NCI-H146 (cell line): ENCODE results near the gene METTL9.
"Not testable (repeated sequence)": the region's sequence is repeated elsewhere in the genome, so short reads cannot be mapped to it uniquely, and the experiment has no call there.

Experiments used
- DNase-seq: peaks from one replicate; lab custom pipeline; 2025; lab: John Stamatoyannopoulos, UW

Gene METTL9

DNA sequence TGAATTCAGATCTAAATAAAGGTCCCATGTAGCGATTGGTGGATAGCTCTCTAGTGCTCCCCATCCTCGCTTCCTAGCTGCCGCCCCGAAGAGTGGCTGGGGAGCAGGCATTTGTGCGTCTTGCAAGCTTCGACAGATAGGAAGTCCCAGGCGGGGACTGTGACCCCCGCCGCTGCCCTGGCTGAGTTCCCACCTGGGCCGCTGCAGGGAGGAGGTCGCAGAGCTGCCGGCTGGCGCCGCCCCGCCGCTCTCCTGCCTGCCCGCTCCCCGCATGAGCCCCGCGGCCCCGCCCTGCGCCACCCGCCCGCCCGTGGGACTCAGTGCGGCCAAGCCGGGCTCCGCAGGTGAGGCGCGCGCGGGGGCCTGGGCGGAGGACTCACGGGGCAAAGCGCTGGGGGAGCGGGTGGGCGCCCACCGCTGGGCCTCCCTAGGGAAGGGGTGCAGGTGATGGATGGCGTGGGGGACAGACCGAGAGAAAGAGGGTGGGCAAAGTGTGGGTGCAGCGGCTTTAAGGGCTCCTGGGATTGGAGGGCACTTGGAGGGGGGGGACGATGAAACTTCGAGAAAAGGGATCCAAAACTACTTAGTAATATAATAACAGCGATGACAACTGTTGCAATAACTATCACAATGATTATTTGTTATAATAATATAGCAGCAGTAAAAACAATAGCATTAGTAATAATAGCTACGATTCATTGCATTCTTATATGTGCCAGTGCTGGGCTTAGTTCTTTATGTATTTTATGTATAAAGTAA, 64.7 kb downstream of the METTL9 start, which contains the start of gene OTOA:
Gene OTOA, plus strand, starts transcription at position 80 of the 759 bp plus-strand sequence. CDS start 14,547 bp downstream, outside the sequence.
- DNase-seq, result no peak

DNA sequence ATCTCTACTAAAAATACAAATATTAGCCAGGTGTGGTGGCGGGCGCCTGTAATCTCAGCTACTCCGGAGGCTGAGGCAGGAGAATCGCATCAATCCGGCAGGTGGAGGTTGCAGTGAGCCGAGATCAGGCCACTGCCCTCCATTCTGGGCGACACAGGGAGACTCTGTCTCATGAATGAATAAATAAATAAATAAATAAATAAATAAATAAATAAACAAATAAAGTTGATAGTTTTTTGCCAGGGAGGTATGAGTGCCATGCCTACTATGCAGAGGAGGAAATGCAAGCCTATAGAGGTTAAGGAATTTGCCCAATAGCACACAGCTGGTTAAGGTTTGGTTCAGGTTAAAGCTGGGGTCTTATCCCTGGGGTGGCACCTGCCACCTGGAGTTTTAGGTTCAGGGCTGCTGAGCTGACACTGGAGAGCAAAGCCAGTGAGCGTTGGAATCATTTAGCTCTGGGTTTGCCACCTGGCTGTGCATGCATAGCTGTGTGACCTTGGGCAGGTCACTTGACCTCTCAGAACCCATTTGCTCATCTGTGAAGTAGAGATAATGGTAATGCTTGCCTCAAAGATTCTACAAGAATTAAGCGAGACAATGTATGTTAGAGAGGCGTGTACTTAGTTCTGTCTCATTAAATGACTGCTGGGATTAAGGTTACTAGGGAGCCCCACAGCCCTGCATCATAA, 65.6 kb downstream of the METTL9 start:
- DNase-seq, result no peak

GRCh38 chr16:21666772-21667171, 67.4 kb downstream of the METTL9 start:
- no peak for DNase-seq

DNA sequence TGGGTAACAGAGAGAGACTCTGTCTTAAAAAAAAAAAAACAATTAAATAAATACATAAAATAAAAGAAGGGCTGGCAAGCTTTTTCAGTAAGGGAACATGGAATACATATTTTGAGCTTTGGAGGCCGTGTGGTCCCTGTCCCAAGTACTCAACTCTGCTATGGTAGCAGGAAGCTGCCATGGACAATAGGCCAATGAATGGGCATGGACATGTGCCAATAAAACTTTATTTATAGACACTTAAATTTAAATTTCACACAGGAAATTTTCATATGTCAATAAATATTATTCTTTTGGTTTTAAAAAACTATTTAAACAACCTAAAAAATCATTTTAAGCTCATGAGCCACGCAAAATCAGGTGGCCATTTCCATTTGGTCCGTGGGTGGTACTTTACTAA, 68.2 kb downstream of the METTL9 start:
- no peak for DNase-seq

GRCh38 chr16:21673469-21673868, 74.1 kb downstream of the METTL9 start:
- DNase-seq, result no peak

DNA sequence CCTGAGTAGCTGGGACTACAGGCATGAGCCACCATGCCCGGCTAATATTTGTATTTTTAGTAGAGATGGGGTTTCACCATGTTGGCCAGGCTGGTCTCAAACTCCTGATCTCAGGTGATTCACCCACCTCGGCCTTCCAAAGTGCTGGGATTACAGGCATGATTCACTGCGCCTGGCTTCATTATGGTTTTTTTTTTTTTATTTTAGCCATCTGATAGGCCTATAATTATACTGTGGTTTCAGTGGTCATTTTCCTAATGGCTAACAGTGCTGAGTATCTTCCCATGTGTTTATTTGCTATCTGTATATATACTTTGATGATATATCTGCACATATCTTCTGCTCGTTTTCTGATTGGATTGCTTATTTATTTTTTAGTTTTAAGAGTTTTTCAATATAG, 75.1 kb downstream of the METTL9 start:
- not testable (repeated sequence) for DNase-seq

- not testable (repeated sequence) for DNase-seq
Measured at GRCh38 chr16:21680714-21681113, 81.3 kb downstream of the METTL9 start.

- DNase-seq, result no peak
Measured at GRCh38 chr16:21683184-21683583, 83.8 kb downstream of the METTL9 start.

- DNase-seq, result no peak
Measured at GRCh38 chr16:21684199-21684598, 84.8 kb downstream of the METTL9 start.

DNA sequence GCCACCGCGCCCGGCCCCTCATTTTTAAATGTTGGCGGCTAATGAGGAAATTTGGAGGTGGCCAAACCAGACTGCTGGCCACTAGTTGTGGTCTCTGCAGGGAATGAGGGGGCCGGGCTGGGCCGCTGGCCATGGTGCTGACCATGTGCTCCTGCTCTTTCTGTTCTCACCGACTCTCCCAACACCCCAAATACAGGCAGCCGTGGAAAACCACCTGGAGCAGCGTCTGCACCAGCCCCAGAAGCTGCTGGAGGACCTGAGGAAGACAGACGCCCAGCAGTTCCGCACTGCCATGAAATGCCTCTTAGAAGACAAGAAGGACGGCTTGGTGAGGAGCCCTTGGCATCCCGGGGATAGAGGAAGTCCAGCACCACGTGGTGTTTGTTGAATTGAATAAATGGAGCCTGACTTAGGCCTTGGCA, 85.7 kb downstream of the METTL9 start:
- DNase-seq, result no peak

- DNase-seq, result no peak
Measured at GRCh38 chr16:21689107-21689506, 89.7 kb downstream of the METTL9 start.

- DNase-seq, result not testable (repeated sequence)
Measured at GRCh38 chr16:21690967-21691366, 91.6 kb downstream of the METTL9 start.

DNA sequence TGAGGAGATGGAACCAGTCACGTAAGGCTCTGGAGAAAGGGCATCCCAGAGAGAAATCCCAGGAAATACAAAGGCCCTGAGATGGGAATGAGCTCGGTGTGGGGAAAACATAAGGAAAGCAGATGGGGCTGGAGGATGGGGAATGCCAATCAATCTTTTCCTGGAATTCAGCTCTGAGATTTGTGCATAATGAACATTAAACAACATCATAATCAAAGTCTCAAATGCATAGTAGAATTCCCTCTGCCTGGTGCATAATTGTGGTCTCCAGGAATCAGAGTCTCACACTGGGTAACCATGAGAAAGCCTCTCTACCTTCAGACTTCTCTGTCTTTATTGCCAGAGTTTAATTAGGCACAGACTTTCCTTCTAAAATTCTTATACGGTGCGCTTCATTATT, 95.2 kb downstream of the METTL9 start:
- DNase-seq, result no peak

DNA sequence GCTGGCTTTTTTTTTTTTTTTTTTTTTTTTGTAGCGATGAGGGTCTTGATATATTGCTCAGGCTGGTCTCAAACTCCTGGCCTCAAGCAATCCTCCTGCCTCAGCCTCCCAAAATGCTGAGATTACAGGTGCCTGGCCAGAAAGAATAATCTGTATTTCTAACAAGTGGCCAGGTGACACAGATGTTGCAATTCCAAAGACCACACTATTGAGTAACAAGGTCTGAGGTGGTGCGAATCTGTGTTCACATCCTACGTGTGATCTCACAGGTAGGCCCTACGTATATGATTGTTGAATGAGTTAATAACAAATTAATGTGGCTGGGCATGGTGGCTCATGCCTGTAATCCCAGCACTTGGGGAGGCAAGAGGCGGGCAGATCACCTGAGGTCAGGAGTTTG, 97.7 kb downstream of the METTL9 start:
- DNase-seq, result no peak

GRCh38 chr16:21698169-21699032, 99.0 kb downstream of the METTL9 start:
- no peak for DNase-seq

DNA sequence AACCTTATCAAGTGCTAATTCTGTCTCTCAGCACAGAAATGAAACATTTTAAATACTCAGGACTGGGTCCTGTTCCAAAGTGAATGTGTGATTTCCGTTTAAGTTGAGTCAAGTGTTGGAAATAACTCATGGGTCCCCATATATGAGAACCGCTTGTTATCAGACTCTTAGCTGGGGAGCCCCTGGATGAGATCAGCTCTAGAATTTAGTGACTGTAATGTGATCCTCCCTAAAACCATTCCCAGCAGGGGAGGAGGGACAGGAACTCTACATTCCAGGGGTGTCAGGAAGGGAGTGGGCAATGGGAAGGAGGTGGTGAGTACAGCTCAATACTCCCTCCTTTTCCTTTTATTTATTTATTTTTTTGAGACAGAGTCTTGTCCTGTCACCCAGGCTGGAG, 101.9 kb downstream of the METTL9 start:
- DNase-seq, result no peak

DNA sequence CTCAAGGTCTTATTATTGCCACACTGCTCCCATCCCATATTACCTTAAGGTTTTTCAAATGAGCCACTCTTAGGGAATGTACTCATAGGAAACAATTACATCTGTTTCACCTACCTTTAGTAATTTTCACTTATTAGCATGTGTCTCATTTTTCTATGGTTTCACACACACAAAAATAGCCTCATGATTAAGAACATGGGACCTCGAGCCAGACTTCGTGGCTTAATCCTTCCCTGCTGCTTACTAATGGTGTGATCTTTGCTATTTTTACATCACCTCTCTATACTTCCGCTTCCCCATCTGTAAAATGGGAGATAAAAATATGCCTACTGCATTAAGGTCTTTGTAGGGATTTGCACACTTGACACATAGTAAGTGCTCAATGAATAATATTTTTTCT, 102.9 kb downstream of the METTL9 start:
- DNase-seq, result no peak

DNA sequence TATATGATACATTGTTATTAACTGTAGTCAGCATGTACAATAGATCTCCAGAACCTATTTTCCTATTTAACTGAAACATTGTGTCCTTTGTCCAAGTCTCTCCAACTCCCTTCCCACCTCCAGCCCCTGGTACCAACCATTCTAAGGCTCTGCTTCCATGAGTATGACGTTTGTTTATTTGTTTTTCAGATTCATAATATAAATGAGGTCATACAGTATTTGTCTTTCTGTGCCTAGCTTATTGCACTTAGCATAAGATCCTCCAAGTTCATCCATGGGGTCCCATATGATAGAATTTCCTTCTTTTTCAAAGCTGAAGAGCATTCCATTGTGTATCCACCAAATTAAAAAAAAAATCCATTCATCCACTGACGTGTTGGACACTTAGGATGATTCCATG, 103.8 kb downstream of the METTL9 start:
- no peak for DNase-seq

GRCh38 chr16:21703589-21704174, 104.3 kb downstream of the METTL9 start:
- no peak for DNase-seq

- DNase-seq, result no peak
Measured at GRCh38 chr16:21704266-21704665, 104.9 kb downstream of the METTL9 start.

- no peak for DNase-seq
Measured at GRCh38 chr16:21704733-21705132, 105.4 kb downstream of the METTL9 start.
